ENCODE measurements around the gene HOXA3.

DNA sequence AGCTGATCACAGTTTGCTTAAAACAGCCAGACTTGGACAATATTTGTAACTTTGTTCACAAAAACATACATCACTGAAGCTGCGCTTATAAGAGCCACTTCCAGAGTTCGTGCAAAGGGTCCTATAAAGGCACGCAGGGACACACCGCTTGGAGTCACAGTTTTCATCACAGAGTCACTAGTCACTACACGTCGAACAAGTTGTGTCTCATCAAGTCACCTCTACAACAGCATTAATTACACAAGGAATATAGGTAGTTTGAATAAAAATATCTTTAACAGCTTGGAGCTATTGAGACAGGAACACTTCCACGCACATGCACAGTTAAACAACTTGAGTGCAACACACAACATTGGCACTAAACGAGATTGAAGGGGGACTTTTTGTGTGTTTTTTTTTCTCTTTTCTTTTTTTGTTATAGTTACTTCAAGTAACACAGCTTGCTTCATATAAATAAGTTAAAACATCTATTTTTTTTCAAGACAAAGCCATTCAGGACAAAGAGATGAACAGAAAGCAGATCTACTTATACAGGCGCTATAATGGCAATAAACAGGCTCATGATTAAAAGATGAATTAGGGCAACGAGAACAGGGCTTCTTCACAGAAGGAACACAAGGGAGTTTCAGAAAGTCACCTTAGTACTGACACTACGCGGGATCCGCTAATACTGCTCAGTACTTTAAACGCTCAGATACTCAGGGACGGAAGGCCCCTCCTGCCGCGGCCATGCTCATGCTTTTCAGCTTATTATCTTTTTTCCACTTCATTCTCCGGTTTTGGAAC is 11.1 kb downstream of the HOXA3 start:
- TF ChIP-seq, protein P1, sequence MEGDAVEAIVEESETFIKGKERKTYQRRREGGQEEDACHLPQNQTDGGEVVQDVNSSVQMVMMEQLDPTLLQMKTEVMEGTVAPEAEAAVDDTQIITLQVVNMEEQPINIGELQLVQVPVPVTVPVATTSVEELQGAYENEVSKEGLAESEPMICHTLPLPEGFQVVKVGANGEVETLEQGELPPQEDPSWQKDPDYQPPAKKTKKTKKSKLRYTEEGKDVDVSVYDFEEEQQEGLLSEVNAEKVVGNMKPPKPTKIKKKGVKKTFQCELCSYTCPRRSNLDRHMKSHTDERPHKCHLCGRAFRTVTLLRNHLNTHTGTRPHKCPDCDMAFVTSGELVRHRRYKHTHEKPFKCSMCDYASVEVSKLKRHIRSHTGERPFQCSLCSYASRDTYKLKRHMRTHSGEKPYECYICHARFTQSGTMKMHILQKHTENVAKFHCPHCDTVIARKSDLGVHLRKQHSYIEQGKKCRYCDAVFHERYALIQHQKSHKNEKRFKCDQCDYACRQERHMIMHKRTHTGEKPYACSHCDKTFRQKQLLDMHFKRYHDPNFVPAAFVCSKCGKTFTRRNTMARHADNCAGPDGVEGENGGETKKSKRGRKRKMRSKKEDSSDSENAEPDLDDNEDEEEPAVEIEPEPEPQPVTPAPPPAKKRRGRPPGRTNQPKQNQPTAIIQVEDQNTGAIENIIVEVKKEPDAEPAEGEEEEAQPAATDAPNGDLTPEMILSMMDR (conservative IDR thresholded peaks at IDR 0.05): no peak
- TF ChIP-seq ZFX (IDR thresholded peaks at IDR 0.05): no peak
